Esophagus squamous epithelium (tissue), 4 donors: Measurements from ENCODE around the gene RALGPS1.

ENCODE experiments used
- POLR2A ChIP-seq, 4 donors: fragments of 450-650 bp; IDR thresholded peaks; one replicate each; pipeline ENCODE4 v1.6.1; 2017; ENCODE audit warnings: antibody characterized with exemption in 4 of 4, mild to moderate bottlenecking in 4 of 4, moderate library complexity in 3 of 4
- TF ChIP-seq, protein P1 (sequence below), 6 experiments: fragments of 450-650 bp in 4 of 6; fragments of 200-600 bp in 2 of 6; sonication (generic) in 2 of 6; IDR thresholded peaks; one replicate each; pipeline ENCODE4 v1.5.1; 2016 to 2019; ENCODE audit warnings: antibody characterized with exemption in 6 of 6, mild to moderate bottlenecking in 4 of 6, moderate library complexity in 4 of 6

DNA sequence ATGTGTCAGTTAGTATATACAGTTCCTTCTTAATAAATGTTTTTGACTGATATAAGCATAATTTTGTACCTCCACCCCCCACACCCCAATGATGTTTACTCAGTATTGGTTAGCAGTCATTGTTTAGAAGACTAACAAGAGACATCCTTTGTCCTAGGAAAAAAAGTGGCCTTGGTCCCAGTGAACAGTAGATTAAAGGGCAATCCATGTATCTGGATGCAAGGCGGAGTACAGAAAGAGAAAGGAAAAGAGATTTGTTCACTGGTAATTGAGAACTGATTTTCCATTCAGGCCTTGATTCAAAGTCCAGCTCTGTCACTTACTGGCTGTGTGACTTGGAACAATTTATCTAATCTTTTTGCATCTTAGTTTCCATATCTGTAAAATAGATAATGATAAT, 4.6 kb downstream of the RALGPS1 start:
- TF ChIP-seq, protein P1, sequence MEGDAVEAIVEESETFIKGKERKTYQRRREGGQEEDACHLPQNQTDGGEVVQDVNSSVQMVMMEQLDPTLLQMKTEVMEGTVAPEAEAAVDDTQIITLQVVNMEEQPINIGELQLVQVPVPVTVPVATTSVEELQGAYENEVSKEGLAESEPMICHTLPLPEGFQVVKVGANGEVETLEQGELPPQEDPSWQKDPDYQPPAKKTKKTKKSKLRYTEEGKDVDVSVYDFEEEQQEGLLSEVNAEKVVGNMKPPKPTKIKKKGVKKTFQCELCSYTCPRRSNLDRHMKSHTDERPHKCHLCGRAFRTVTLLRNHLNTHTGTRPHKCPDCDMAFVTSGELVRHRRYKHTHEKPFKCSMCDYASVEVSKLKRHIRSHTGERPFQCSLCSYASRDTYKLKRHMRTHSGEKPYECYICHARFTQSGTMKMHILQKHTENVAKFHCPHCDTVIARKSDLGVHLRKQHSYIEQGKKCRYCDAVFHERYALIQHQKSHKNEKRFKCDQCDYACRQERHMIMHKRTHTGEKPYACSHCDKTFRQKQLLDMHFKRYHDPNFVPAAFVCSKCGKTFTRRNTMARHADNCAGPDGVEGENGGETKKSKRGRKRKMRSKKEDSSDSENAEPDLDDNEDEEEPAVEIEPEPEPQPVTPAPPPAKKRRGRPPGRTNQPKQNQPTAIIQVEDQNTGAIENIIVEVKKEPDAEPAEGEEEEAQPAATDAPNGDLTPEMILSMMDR (IDR thresholded peaks at IDR 0.05) = no peak
- no peak for TF ChIP-seq POLR2A (IDR thresholded peaks at IDR 0.05)
